ENCODE results near the gene ALPI. TPM values are rescaled to one million over a fixed set of nuclear protein-coding genes. Genes with fewer than 3 reads are reported as not detected.

Gene ALPI
- polyA plus RNA-seq, 3 donors: 0.06 to 0.24 (median 0.10) TPM

DNA sequence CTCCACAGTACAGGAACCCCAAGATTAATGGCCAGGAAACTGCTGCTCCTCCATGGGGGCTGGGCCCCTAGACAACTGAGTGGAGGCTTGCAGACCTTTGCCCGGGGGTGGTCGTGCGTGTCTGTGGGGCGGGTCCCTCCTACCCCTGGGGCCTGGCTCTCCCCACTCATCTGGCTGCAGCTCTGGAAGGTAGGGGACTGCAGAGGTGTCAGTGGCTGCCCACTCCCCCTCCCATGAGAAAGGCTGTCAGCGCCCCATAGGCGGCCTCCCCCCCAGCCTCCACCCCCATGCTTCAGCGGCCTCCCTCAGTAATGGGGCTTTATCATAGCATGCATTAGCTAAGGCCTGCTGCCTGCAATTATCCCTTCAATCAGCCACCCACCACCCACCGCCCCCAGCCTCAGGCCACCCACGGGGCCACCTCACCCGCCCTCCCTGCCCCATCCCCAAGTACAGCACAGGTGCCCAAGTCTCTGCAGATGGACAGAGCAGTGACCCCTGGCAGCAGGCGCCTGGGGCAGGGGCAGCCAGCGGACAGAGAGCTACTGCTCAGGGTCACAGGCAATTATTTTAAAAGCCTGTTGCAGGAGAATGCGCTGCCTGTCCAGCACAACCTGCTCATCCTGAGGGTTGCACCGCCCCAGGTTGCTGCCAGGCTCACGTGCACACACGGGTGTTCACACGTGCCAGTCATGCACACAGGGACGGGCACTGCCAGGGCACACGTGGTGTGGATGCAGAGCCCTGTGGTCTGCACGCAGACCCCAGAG, 40.7 kb downstream of the ALPI start:
- no peak for DNase-seq

DNA sequence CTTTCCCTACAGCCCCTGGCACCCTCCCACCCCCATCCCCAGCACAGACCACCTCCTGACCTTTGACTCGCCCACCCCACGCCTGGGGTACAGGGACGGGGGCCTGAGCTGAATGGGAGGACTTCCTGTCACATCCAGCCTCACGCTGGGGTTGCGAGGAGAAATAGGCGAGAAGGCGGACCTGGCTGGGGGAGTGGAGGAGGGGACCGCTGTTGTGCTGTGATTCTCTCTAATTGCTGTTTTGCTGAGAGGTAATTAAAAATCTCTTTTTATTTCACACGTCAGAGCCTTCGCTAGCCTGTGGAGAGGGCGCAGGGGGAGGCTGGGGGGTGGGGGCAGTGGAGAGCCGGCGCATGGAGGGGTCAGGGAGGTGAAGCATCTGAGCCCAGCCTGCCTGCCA, 41.4 kb downstream of the ALPI start:
- no peak for DNase-seq

DNA sequence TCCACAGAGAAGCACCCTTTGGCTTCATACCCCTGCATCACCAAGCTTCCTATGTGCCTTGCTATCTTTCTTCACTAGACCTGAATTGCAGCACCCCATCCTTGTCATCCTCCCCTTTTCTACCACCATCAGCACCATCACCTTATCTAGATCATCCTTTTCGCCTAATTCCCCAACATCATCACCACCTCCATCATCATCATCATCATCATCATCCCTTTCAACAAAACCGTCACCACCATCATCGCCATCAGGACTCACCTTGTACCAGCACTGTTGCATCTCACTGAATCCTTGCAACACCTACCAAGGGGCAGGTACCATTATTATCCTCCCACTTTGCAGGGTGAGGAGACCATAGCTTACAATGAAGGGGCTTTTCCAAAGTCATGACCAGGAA, 42.5 kb downstream of the ALPI start:
- no peak for DNase-seq

DNA sequence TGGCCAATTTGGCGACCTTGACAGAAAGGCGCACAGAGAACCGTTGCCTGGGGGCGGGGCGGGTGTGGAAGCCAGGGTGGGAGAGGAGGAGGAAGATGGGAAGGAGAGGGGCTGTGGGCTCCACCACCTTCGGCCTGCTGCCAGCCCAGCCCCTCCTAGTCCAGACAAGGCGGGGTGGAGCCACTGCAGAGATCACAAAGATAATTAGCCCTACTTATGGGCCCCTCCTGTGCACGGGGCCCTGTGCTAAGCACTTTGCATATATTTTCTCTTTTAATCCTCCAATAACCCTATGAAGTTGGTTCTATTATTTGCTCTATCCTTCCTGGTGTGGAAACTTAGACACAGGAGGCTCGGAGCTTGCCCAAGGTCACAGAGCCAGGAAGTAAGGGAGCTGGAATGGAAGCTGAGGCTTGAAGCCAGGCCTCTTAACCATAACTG, 45.4 kb downstream of the ALPI start:
- no peak for DNase-seq

DNA sequence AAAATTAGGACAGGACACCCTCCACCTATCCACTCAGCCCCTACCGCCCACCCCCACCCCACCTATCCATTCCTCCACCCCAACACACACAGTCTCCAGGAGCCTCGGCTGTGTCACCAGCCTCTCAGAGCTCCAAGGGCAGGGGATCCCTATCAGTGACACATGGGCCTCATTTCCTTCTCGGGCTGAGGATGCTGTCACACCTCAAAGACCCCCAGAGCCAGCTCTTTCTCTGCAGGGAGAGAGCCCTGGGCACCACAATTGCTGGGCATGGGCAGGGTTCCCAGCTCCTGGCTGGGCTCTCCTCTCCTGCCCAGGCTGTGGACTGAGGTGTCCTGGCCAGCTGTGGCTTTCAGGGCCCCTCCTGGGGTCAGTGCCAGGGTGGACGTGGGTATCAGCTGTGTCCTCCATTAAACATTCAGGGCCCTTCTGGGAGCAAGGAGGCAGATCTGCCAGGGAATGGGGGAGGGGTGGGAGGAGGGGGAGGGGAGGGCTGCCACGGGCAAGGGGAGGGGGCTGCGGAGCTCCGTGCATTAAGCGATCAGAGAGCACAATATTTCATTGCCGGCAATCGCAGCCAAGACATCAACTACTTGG, 45.9 kb downstream of the ALPI start:
- DNase-seq: no peak

DNA sequence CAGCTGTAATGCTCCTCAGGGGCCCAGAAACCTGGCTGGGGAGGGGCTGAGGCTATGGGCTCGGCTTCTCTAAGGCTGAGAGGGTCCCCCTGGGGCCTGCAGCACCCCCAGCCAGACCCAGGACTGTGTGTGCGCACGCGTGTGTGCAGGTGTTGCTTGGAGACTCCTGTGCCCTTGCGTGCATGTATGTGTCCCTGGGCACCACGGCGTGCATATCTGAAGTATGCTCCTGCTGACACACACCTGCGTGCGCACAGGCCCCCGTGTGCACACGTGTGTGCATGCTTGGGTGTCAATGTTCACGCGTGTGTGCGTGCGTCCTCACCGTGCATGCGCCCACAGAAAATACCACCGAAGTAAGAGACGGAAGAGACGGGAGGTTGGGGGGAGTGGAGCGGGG, 46.6 kb downstream of the ALPI start:
- no peak for DNase-seq

DNA sequence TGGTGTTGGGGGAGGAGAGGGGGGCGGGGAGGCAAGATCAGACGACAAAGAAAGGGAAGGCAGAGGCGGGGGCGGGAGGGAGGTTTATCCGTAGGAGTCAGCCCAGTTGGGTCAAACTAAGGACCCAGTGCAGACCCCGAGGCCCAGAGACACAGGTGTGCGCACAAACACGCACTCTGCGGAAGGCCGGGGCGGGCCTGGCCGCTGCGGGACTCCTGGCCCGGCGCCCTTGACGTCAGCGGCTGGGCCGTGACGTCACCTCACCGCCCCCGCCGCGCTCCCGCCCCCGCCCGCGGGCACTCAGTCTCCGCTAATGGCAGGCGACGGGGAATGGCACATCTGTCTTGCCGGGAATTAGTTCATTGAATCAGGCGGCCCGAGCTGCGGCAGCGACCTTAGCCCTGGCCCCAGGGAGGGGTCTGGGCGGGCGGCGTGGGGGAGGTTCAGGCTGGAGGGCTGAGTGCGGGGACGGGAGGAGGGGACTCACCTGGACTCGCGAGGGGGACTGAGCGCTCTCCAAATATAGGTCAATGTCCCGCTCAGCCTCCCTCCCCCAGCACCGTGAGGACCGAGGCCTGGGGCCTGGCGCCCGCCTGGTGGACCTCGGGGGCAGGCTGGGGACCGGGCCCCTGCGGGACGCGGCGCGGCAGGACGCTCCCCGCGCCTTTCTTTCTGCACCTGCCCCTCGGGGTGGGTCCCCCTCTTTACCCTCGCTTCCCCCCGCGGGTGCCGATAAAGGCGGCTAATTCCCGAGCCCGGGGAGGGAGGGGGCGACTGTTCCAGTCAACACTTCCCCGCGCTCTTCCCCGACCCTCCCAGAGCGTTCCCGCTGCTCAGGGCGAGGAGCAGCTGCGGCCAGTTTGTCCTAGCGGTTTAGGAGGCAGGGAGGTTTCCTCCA, 47.2 kb downstream of the ALPI start:
- DNase-seq: no peak

DNA sequence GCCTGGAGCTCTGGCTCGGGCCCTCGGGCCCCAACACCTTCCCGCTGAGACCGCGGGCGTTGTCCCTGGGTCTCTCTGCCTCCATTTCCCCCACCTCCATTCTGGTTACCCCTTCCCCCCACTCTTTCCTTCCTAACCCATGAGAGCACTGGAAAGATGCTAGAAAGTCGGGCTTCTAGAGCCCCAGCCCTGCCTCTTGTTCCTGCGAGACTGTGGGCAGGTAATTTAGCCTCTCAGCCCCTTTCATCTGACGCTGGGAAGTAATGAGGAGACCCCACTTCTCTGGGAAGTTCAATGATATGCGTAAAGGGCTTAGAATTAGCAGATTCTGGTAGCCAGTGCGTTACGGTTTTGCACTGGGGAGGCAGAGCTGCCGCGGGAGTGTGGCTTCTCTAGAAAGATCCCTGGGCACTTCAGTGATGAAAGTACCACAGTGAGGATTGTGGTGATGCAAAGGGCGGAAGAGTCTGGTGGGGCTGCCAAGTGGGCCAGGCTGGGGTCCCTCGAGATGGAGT, 47.9 kb downstream of the ALPI start:
- DNase-seq: no peak

DNA sequence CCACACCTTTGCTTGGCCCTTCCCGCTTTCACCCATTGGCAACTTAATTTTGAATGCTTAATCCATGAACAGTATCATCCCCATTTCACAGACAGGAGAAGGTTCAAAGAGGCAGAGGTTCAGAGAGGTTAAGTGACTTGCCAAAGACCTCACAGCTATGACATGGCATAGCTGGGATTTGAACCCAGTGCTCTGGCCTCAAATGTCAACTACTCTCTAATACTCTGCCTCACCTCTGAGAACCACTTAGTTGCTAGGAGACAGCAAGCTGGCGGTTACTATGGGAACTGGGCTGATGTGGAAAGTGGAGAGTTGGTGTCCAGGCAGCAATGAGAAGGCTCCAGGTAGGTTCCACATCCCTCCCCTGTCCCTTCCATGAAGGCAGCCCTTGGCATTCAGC, 48.5 kb downstream of the ALPI start:
- no peak for DNase-seq

DNA sequence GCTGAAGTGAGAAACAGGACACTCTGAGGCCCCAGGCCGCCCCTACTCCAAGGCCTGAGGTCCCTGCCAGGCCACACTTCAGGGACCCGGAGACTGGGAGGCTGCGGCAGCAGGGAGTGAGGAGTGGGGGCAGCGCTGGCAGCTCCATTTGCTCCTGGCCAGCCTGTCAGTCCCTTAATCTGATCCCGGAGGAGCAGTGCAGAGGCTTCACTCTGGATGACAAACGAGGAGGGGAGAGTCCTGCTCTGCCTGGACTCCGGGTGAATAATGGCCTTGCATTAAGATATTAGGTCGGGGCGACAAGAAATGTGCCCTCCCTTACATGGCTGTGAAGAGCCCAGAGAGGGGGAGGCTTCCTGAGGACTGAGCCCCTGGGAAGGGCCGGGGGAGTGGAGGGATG, 49.9 kb downstream of the ALPI start:
- DNase-seq: peak; percentile 84

DNA sequence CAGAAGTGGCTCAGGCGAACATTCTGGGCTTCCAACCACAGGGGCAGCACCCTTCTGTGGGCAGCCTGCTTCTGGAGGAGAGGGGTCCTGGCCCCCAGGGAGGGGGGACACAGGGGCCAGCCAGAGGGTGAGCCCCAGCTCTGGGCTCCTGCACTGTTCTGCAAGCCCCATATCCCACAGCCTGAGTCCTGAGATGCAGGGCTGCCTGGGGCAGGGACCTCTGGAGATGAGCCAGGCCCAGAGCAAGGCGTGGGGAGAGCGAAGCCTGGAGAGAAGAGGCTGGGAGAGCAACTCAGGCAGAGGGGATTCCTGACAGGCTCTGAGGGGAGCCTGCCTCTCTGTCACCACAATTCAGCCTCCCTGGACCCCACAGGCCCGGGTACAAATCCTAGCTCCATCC, 50.8 kb downstream of the ALPI start:
- no peak for DNase-seq

DNA sequence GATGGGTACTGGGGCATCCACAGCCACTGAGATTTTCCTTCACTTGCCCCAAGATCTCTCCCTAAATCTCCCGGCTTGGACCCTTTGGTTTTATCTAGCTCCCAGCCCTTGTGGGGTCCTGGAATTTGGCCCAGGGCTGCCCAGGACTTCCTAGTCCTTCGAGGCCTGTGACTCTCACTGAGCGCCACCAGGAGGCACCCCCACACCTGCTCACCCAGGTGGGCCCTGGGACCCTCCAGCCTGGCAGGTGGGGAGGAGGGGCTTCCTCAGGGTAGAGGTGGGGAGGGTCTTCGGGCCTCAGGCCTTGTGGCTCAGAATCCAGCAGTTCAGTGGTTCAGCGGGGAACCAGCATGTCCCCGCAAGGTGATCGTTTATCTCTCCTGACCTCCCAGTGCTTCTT, 52.3 kb downstream of the ALPI start:
- no peak for DNase-seq

Other genes with a start within 250 kb of the ALPI start
- gene ALPP, start 77.4 kb upstream of the ALPI start, polyA plus RNA-seq (ENCODE audit: insufficient read length in 3 of 3): not detected
- not detected for gene ALPG, start 49.3 kb upstream of the ALPI start, polyA plus RNA-seq (ENCODE audit: insufficient read length in 3 of 3)
- gene ECEL1, start 31.7 kb downstream of the ALPI start, polyA plus RNA-seq (ENCODE audit: insufficient read length in 3 of 3): 10 to 100 TPM in 2 of 3 donors, 1 to 10 TPM in 1; 4.8 to 24.8 (median 17.4) TPM
- gene PRSS56, start 64.2 kb downstream of the ALPI start, polyA plus RNA-seq (ENCODE audit: insufficient read length in 3 of 3): under 1 TPM in 1 of 3 donors, not detected in 2; 0.13 TPM
- gene CHRND, start 70.0 kb downstream of the ALPI start, polyA plus RNA-seq (ENCODE audit: insufficient read length in 3 of 3): 1 to 10 TPM in 1 of 3 donors, under 1 TPM in 2; 0.47 to 1.2 (median 0.71) TPM
- 1 to 10 TPM in 2 of 3 donors, under 1 TPM in 1; 0.87 to 1.9 (median 1.4) TPM for gene CHRNG, start 83.5 kb downstream of the ALPI start, polyA plus RNA-seq (ENCODE audit: insufficient read length in 3 of 3)
- 10 to 100 TPM; 11.8 to 13.7 (median 12.4) TPM for gene TIGD1, start 94.4 kb downstream of the ALPI start, polyA plus RNA-seq (ENCODE audit: insufficient read length in 3 of 3)
- 100 to 1,000 TPM; 113 to 124 (median 113) TPM for gene EIF4E2, start 94.5 kb downstream of the ALPI start, polyA plus RNA-seq (ENCODE audit: insufficient read length in 3 of 3)
- gene EFHD1, start 177.5 kb downstream of the ALPI start, polyA plus RNA-seq (ENCODE audit: insufficient read length in 3 of 3): 10 to 100 TPM; 58.4 to 77.2 (median 62.4) TPM
- gene GIGYF2, start 241.2 kb downstream of the ALPI start, polyA plus RNA-seq (ENCODE audit: insufficient read length in 3 of 3): 10 to 100 TPM; 61.6 to 68.9 (median 62.0) TPM